22Rv1 (cell line): Measurements from ENCODE around the gene PDE8B.

Experiments used
- H3K27ac ChIP-seq: fragments of 450-650 bp; 2 replicates; pipeline ENCODE4 v1.5.1; 2017
- ZFX ChIP-seq: fragments of 450-650 bp; IDR thresholded peaks from 2 replicates; pipeline ENCODE4 v1.6.1; 2017; ENCODE audit warnings: antibody characterized with exemption, borderline replicate concordance
- TF ChIP-seq, protein P1 (sequence below): fragments of 450-650 bp; IDR thresholded peaks from 2 replicates; pipeline ENCODE4 v1.5.1; 2017; ENCODE audit warnings: mild to moderate bottlenecking

Gene PDE8B

DNA sequence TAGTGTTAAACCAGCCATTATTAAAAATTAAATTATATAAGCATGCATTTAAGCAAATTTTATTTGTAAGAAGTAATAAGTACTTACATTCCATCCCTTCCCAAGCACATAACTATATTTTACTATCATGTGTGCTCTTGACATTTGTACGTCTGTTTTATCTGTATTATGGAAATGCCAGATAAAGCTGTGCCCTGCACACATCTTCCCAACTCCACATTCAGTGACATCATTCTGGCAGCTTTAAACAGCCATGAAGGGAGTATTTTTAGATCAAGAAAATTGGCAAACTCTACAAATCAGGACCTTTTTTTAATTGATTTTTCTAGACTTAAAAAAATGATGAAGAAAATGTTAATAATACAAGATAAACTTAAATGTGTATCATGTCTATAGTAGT is 150.5 kb downstream of the PDE8B start:
- no peak overlapping the region for H3K27ac ChIP-seq
- TF ChIP-seq, protein P1, sequence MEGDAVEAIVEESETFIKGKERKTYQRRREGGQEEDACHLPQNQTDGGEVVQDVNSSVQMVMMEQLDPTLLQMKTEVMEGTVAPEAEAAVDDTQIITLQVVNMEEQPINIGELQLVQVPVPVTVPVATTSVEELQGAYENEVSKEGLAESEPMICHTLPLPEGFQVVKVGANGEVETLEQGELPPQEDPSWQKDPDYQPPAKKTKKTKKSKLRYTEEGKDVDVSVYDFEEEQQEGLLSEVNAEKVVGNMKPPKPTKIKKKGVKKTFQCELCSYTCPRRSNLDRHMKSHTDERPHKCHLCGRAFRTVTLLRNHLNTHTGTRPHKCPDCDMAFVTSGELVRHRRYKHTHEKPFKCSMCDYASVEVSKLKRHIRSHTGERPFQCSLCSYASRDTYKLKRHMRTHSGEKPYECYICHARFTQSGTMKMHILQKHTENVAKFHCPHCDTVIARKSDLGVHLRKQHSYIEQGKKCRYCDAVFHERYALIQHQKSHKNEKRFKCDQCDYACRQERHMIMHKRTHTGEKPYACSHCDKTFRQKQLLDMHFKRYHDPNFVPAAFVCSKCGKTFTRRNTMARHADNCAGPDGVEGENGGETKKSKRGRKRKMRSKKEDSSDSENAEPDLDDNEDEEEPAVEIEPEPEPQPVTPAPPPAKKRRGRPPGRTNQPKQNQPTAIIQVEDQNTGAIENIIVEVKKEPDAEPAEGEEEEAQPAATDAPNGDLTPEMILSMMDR = no peak
- no peak for TF ChIP-seq ZFX

DNA sequence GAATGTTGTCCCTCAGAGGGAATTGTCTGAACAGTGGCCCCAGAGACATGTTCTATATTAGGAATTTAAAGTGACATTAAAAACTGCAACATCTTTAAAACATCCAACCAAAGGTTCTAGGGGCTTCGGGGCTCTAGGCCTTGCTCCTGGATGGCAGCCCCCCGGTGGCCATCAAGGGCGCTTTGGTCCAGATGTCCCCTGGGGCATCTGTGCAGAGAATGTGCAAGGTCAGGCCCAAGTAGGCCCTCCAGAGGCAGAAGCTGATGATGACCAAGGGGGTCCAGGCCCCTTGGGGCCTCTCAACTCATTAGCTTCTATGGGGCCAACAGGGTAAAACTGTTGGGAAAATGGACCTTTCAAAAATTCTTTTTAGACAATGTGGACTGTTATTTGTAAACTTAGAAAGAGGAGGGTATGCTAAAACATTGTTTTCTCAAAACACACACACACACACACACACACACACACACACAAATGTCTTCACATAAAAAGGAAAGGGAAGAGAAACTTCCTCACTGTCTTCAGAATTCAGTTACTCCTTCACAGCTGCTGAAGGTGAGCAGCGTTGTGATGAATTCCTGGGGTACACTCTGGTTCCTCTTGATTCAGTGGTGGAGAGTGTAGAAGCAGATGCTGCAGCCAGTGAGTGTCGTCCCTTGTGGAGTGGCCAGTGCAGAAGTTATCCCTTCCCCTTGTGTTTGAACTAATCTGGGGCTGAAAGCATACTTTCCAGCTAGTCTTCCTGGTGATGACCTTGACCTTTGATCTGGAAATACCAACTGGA is 156.4 kb downstream of the PDE8B start:
- no peak overlapping the region for H3K27ac ChIP-seq
- TF ChIP-seq, protein P1 = no peak
- TF ChIP-seq ZFX = no peak

DNA sequence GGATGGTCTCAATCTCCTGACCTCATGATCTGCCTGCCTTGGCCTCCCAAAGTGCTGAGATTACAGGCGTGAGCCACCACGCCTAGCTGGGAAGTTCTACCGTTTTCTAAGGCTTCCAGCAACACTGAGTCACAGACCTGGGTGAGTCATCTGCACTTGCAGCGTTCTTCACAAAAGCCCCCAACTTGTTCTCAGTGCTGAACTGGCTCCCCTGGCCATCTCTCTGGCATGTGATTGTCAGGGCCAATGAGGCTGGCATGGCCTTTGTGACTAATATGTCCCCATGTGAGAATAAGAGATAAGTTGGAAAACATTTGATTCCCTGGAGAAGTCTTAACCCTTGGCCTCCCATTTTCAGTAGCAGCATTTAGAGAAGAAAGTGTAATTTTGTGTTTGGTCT is 157.3 kb downstream of the PDE8B start:
- no peak overlapping the region for H3K27ac ChIP-seq
- no peak for TF ChIP-seq ZFX
- TF ChIP-seq, protein P1 = no peak

DNA sequence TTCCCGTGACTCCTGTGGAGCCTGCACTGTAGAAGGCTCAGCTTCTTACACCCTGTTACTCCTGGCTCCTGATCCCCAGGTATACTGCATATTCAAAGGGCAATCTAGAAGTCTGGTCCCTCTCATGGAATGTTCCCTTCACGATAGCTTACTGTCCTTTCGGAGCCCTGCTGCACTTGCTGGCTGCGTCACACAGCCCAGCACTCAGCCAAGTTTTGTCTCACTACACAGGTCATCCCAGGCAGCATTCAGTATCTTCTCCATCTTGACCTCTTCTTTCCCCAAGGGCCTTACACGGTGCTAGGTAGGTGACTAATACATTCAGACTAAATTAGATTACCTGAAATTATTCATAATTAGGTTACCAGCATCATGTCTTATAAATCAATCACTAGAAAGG is 157.9 kb downstream of the PDE8B start:
- no peak overlapping the region for H3K27ac ChIP-seq
- TF ChIP-seq, protein P1 = no peak
- no peak for TF ChIP-seq ZFX

DNA sequence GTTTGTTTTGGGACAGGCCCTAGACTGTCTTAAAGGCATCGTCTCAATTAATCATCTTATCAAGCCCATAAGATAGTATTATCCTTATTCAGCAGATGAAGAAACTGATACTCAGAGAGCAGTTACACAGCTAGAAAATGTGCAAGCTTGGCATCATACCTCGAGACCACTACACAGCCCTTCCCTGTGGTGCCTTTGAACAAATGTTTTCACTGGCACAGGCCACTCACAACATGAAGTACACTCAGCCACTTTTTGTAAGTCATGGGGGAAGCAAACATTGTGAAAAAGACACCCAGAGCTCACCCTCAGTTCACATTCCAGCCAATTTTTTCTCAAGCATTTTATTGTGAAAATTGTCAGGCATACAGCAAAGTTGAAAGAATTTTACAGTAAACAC is 159.1 kb downstream of the PDE8B start:
- TF ChIP-seq, protein P1 = no peak
- no peak for TF ChIP-seq ZFX

DNA sequence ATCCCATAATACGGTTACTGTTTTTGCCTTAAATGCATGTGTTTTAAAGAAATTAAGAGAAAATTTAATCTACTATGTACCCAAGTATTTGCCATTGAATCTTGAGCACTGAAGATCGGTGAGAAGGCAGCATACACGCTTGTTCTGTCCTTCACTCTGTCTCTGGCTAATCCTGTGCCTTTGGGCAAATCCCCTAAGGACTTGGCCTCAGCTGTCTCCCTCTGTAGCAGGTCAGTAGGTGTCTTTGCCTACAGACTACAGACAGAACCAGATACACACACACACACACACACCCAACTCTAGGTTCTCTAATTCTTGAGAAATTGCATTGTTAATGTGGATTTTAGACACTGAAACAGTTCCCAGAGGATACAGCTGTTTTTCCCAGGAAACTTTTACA is 164.2 kb downstream of the PDE8B start:
- no peak overlapping the region for H3K27ac ChIP-seq
- TF ChIP-seq, protein P1 = no peak
- TF ChIP-seq ZFX = no peak

More for the DNA sequence above, 159.1 kb downstream of the PDE8B start:
- no peak overlapping the region for H3K27ac ChIP-seq

DNA sequence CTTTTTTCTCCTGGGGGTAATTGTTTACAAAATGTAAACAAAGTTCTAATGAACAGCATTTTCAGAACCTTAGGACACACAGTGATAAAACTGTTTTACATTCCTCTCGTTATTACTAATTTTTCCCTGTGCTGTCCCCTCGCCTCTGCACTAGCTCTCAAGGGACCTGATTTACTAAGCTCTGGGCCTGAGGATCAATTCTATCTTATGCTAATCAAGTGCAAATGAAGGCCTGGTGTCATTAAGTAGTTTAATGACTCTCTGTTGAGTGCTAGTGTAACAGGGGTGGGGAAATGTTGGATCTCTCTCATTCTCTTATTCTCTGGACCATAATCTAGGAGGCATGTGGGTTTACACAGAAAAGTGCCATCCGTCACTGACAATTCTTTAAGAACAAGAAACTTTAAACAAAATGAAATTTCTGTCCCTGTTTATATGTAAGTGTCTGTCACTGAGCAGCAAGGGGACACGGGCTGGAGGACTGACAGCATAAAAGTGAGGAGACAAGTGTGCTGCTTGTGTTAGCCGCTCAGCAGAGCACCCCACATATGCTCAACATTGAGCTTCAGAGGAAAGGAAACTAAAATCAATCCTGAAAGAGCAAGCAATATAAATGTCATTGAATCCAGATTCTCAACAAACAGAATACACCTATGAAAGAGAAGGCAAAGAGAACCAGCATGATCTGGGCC is 166.3 kb downstream of the PDE8B start:
- no peak overlapping the region for H3K27ac ChIP-seq
- TF ChIP-seq ZFX = no peak
- TF ChIP-seq, protein P1 = no peak
